NCI-H524 (cell line): ENCODE data around the gene CDCA7.
"Not testable (repeated sequence)": the region's sequence is repeated elsewhere in the genome, so short reads cannot be mapped to it uniquely, and the experiment has no call there.

Source experiments
- DNase-seq, 2 experiments: peaks; one replicate each; lab custom pipeline; 2025; lab: John Stamatoyannopoulos, UW

CDCA7 gene

GRCh38 chr2:173402405-173402974 lies 47.8 kb downstream of the CDCA7 start:
- DNase-seq, result peak; percentile 91 to 94

- DNase-seq, result no peak
Observed at GRCh38 chr2:173404841-173405750, 50.4 kb downstream of the CDCA7 start.

- DNase-seq, result no peak
Observed at GRCh38 chr2:173407176-173407575, 52.5 kb downstream of the CDCA7 start.

GRCh38 chr2:173407646-173408045 lies 53.0 kb downstream of the CDCA7 start:
- DNase-seq, result no peak

GRCh38 chr2:173410579-173410978 lies 55.9 kb downstream of the CDCA7 start:
- DNase-seq, result peak in 1 of 2 experiments; percentile 17

GRCh38 chr2:173412628-173413027 lies 58.0 kb downstream of the CDCA7 start:
- peak; percentile 75 to 97 for DNase-seq

GRCh38 chr2:173414823-173415322 lies 60.2 kb downstream of the CDCA7 start:
- DNase-seq, result peak; percentile 61 to 74

- peak; percentile 82 to 97 for DNase-seq
Observed at GRCh38 chr2:173415431-173416381, 61.0 kb downstream of the CDCA7 start.

- not testable (repeated sequence) for DNase-seq
Observed at GRCh38 chr2:173416415-173417152, 61.9 kb downstream of the CDCA7 start.

GRCh38 chr2:173417341-173417740 lies 62.7 kb downstream of the CDCA7 start:
- DNase-seq, result no peak

- no peak for DNase-seq
Observed at GRCh38 chr2:173417802-173418201, 63.1 kb downstream of the CDCA7 start.
